Prostate gland (tissue), 2 donors: ENCODE results near the gene GNG14.

Source experiments
- POLR2A ChIP-seq: fragments of 450-650 bp; IDR thresholded peaks from one replicate; pipeline ENCODE4 v1.6.1; 2016; ENCODE audit warnings: antibody characterized with exemption, mild to moderate bottlenecking
- POLR2AphosphoS5 ChIP-seq: sonication (generic); formaldehyde crosslinking; IDR thresholded peaks from one replicate; pipeline ENCODE4 v1.6.1; 2017; ENCODE audit warnings: antibody characterized with exemption
- TF ChIP-seq, protein P1 (sequence below), 4 experiments: fragments of 200-600 bp in 2 of 4; fragments of 450-650 bp in 2 of 4; sonication (generic) in 2 of 4; IDR thresholded peaks; 1 replicate in 3 of 4; 2 replicates in 1 of 4; pipeline ENCODE4 v1.5.1; 2016 to 2019; ENCODE audit warnings: antibody characterized with exemption in 4 of 4, mild to moderate bottlenecking in 2 of 4, moderate library complexity in 2 of 4

DNA sequence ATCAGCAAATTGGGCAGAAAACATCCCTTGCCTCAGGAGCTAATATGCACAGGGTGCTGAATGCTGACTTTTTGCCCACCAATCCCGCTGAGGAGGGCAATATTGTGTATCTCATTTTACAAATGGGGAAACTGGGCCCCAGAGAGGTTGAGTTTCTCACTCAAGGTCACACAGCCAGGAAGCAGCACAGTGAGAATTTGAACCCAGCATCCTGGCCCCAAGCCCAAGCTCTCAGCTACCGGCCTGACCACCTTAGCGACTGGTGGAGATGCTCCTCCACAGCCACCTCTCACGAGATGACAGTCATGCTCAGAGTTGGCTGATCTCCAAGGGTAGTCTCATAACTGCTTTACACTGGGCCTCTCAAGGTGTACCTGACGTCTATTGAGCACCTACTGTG lies 5.2 kb downstream of the GNG14 start:
- TF ChIP-seq, protein P1, sequence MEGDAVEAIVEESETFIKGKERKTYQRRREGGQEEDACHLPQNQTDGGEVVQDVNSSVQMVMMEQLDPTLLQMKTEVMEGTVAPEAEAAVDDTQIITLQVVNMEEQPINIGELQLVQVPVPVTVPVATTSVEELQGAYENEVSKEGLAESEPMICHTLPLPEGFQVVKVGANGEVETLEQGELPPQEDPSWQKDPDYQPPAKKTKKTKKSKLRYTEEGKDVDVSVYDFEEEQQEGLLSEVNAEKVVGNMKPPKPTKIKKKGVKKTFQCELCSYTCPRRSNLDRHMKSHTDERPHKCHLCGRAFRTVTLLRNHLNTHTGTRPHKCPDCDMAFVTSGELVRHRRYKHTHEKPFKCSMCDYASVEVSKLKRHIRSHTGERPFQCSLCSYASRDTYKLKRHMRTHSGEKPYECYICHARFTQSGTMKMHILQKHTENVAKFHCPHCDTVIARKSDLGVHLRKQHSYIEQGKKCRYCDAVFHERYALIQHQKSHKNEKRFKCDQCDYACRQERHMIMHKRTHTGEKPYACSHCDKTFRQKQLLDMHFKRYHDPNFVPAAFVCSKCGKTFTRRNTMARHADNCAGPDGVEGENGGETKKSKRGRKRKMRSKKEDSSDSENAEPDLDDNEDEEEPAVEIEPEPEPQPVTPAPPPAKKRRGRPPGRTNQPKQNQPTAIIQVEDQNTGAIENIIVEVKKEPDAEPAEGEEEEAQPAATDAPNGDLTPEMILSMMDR (IDR thresholded peaks at IDR 0.05): no peak
- TF ChIP-seq POLR2A: no peak
- TF ChIP-seq POLR2AphosphoS5: no peak
